Fibroblast of lung (primary cell): ENCODE data around the gene TBX6. TPM values are rescaled to one million over a fixed set of nuclear protein-coding genes. Genes with fewer than 3 reads are reported as not detected.

Experiments used
- DNase-seq, 2 donors: peaks; one replicate each; pipeline versions ENCODE4 v3.0.0 to v3.0.0-alpha.2; 2010; ENCODE audit warnings: low read depth in 2 of 2
- H2AFZ ChIP-seq: 2 replicates; pipeline ENCODE4 v1.5.1; 2012; ENCODE audit warnings: low read length, control low read depth, inconsistent platforms
- H3K27ac ChIP-seq: 2 replicates; pipeline ENCODE4 v1.5.1; 2011; ENCODE audit warnings: low read length, control low read depth; ENCODE audit not compliant: insufficient read depth
- H3K27me3 ChIP-seq: 2 replicates; pipeline ENCODE4 v1.5.1; 2011; ENCODE audit warnings: mild to moderate bottlenecking, low read length; ENCODE audit not compliant: control insufficient read depth, insufficient read depth
- H3K36me3 ChIP-seq: 2 replicates; pipeline ENCODE4 v1.5.1; 2011; ENCODE audit warnings: low read length; ENCODE audit not compliant: control insufficient read depth, insufficient read depth
- H3K4me1 ChIP-seq: 2 replicates; pipeline ENCODE4 v1.5.1; 2011; ENCODE audit warnings: low read length; ENCODE audit not compliant: control insufficient read depth, insufficient read depth; ENCODE audit errors: extremely low read depth
- H3K4me2 ChIP-seq: 2 replicates; pipeline ENCODE4 v1.5.1; 2011; ENCODE audit warnings: low read length, control low read depth; ENCODE audit not compliant: insufficient read depth; ENCODE audit errors: extremely low read depth
- H3K4me3 ChIP-seq, 4 experiments: fragments of 200-600 bp in 1 of 4; sonication (generic) in 1 of 4; replicated peaks in 1 of 4; 2 replicates each; pipeline ENCODE4 v1.5.1; 2011 to 2016; ENCODE audit warnings: low read length in 4 of 4, low read depth in 3 of 4, mild to moderate bottlenecking in 3 of 4, control low read depth in 2 of 4, inconsistent platforms in 1 of 4, mixed read lengths in 1 of 4; ENCODE audit not compliant: insufficient read depth in 1 of 4; ENCODE audit errors: control extremely low read depth in 1 of 4
- H3K79me2 ChIP-seq: 2 replicates; pipeline ENCODE4 v1.5.1; 2012; ENCODE audit warnings: mild to moderate bottlenecking, low read length, inconsistent platforms; ENCODE audit not compliant: control insufficient read depth, insufficient read depth
- H3K9ac ChIP-seq: 2 replicates; pipeline ENCODE4 v1.5.1; 2011; ENCODE audit warnings: mild to moderate bottlenecking, low read length, control low read depth; ENCODE audit not compliant: insufficient read depth
- H3K9me3 ChIP-seq: 2 replicates; pipeline ENCODE4 v1.5.1; 2012; ENCODE audit warnings: low read depth, low read length; ENCODE audit not compliant: control insufficient read depth, insufficient read depth
- H4K20me1 ChIP-seq: 2 replicates; pipeline ENCODE4 v1.5.1; 2011; ENCODE audit warnings: low read length; ENCODE audit not compliant: control insufficient read depth, insufficient read depth; ENCODE audit errors: extremely low read depth
- EZH2 ChIP-seq: IDR thresholded peaks from 2 replicates; pipeline ENCODE4 v1.5.1; 2012; ENCODE audit warnings: low read length, control low read depth, mild to moderate bottlenecking; ENCODE audit errors: missing control alignments
- polyA plus RNA-seq, 2 donors: library from polyadenylated mRNA; depleted of rRNA in 1 of 2; stranded (reverse) in 1 of 2; unstranded in 1 of 2; fragments of >200 nt; gene quantifications; 2 replicates each; pipeline ENCODE4 v1.2.1, GENCODE V29; 2011 to 2012; ENCODE audit warnings: missing spikeins in 1 of 2
- total RNA-seq: library from RNA; depleted of rRNA; stranded (reverse); fragments of >200 nt; gene quantifications from 2 replicates; pipeline ENCODE4 v1.2.1, GENCODE V29; 2014
- TF ChIP-seq, protein P1 (sequence below), 2 donors: IDR thresholded peaks in 1 of 2; conservative IDR thresholded peaks in 1 of 2; 1 replicate in 1 of 2; 2 replicates in 1 of 2; pipeline ENCODE4 v1.5.1; 2011 to 2012; ENCODE audit warnings: low read length in 2 of 2, control low read depth in 1 of 2, inconsistent platforms in 1 of 2, low read depth in 1 of 2, mild to moderate bottlenecking in 1 of 2

The TBX6 gene
- total and polyA plus RNA-seq, 2 donors (not counting 1 experiment from before 2014, with no cell fraction given), result 0.33 TPM; not detected in 1

DNA sequence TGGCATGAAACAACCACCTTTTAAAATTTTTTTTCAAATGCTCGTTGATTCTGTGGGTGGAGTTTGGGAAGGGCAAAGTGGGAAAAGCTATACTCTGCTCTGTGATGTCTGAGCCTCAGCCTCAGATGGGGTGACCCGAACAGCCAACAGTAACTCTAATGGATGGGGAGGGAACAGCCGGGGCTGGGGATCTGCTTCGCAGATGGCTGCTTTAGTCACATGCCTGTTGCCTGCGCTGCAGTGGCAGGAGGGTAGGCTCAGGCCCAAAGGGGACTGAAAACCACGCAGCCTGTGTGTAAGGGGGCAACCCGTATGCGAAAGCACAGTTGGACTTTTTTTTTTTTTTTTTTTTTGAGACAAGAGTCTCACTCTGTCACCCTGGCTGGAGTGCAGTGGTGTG lies 46.2 kb upstream of the TBX6 start:
- H3K27me3 ChIP-seq, result peaks cover 2% of the 10 kb centered on the region
- TF ChIP-seq, protein P1, sequence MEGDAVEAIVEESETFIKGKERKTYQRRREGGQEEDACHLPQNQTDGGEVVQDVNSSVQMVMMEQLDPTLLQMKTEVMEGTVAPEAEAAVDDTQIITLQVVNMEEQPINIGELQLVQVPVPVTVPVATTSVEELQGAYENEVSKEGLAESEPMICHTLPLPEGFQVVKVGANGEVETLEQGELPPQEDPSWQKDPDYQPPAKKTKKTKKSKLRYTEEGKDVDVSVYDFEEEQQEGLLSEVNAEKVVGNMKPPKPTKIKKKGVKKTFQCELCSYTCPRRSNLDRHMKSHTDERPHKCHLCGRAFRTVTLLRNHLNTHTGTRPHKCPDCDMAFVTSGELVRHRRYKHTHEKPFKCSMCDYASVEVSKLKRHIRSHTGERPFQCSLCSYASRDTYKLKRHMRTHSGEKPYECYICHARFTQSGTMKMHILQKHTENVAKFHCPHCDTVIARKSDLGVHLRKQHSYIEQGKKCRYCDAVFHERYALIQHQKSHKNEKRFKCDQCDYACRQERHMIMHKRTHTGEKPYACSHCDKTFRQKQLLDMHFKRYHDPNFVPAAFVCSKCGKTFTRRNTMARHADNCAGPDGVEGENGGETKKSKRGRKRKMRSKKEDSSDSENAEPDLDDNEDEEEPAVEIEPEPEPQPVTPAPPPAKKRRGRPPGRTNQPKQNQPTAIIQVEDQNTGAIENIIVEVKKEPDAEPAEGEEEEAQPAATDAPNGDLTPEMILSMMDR (conservative IDR thresholded peaks at IDR 0.05 in 1 of 2, IDR thresholded peaks at IDR 0.05 in 1 of 2; ENCODE audit: low read depth in 1 of 2, low read length in 2 of 2), result no peak
- TF ChIP-seq EZH2, result no peak
- H3K4me3 ChIP-seq, result no peak overlapping the region
- H3K9ac ChIP-seq, result no peak overlapping the region
- no peaks in the 10 kb centered on the region for H3K4me1 ChIP-seq
- no peak for DNase-seq
- H3K4me2 ChIP-seq, result no peak overlapping the region
- no peaks in the 10 kb centered on the region for H4K20me1 ChIP-seq
- H3K79me2 ChIP-seq, result no peaks in the 10 kb centered on the region
- H3K27ac ChIP-seq, result no peak overlapping the region
- no peak overlapping the region for H2AFZ ChIP-seq
- H3K9me3 ChIP-seq, result no peaks in the 10 kb centered on the region
- H3K36me3 ChIP-seq, result no peaks in the 10 kb centered on the region

DNA sequence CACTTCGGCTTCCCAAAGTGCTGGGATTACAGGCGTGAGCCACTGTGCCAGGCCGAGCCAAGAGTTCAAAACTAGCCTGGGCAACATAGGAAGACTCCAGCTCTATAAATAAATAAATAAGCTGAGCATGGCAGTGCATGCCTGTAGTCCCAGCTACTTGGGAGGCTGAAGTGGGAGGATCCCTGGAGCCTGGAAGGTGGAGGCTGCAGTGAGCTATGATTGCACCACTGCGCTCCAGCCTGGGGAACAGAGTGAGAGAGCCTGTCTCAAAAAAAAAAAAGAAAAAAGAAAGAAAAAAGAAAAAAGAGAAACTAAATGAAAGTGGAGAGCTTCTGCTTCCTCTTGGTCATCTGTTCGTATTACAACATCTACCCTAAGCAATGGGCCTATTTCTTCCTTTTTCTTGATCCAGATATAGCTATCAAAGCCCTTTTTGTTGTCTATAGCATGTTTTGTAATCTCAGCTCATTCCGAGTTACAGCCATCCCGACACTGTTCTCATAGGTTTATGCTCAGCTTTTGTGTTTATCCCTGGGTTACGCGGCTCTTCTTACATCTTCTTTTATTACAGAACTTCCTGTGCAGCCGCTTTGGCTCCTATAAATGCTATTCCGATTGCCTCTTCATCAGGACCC lies 45.4 kb upstream of the TBX6 start:
- DNase-seq, result no peak
- H3K27me3 ChIP-seq, result no peaks in the 10 kb centered on the region
- H3K4me1 ChIP-seq, result no peaks in the 10 kb centered on the region
- no peaks in the 10 kb centered on the region for H4K20me1 ChIP-seq
- H3K27ac ChIP-seq, result no peak overlapping the region
- no peaks in the 10 kb centered on the region for H3K9me3 ChIP-seq
- no peak for TF ChIP-seq EZH2
- TF ChIP-seq, protein P1 (conservative IDR thresholded peaks at IDR 0.05 in 1 of 2, IDR thresholded peaks at IDR 0.05 in 1 of 2; ENCODE audit: low read depth in 1 of 2, low read length in 2 of 2), result no peak
- no peak overlapping the region for H2AFZ ChIP-seq
- H3K9ac ChIP-seq, result no peak overlapping the region
- H3K4me3 ChIP-seq, result no peak overlapping the region
- H3K79me2 ChIP-seq, result no peaks in the 10 kb centered on the region
- H3K4me2 ChIP-seq, result no peak overlapping the region
- no peaks in the 10 kb centered on the region for H3K36me3 ChIP-seq

DNA sequence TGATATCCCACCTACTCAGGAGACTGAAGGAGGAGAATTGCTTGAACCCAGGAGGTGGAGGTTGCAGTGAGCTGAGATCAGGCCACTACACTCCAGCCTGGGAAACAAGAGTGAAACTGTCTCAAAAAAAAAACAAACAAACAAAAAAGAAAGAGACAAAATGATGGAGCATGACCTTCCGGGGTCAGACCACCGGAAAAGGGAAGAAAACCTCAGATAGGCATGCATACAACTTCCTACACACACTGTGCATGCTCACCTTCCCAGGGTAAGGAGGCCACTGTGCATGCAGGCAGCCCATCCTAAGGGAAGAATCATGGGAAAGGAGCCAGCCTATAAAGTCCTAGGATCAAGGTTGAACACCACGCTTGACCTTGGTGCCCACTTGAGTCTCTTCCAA lies 40.9 kb upstream of the TBX6 start:
- Histone ChIP-seq H4K20me1 (no peaks in the 10 kb centered on the region), H3K4me1 (no peaks in the 10 kb centered on the region), H3K9ac (no peak overlapping the region), H3K36me3 (no peaks in the 10 kb centered on the region), H3K4me2 (no peak overlapping the region), H3K4me3 (no peak overlapping the region), H3K27me3 (no peaks in the 10 kb centered on the region), H3K9me3 (no peaks in the 10 kb centered on the region), H3K79me2 (no peaks in the 10 kb centered on the region), H3K27ac (no peak overlapping the region), H2AFZ (no peak overlapping the region)
- TF ChIP-seq, protein P1 (conservative IDR thresholded peaks at IDR 0.05 in 1 of 2, IDR thresholded peaks at IDR 0.05 in 1 of 2; ENCODE audit: low read depth in 1 of 2, low read length in 2 of 2), result no peak
- no peak for TF ChIP-seq EZH2
- no peak for DNase-seq
